Vagina (tissue), 2 donors: ENCODE results near the gene MTHFD1L.

ENCODE experiments used
- CTCF ChIP-seq, 3 experiments: fragments of 450-650 bp in 2 of 3; fragments of 200-600 bp in 1 of 3; sonication (generic) in 1 of 3; IDR thresholded peaks; one replicate each; pipeline ENCODE4 v1.5.1; 2017 to 2019; ENCODE audit warnings: antibody characterized with exemption in 3 of 3, mild to moderate bottlenecking in 2 of 3, moderate library complexity in 2 of 3
- POLR2AphosphoS5 ChIP-seq, 2 donors: sonication (generic); formaldehyde crosslinking; IDR thresholded peaks; one replicate each; pipeline ENCODE4 v1.9.0; 2017; ENCODE audit warnings: antibody characterized with exemption in 2 of 2, mild to moderate bottlenecking in 2 of 2, low read depth in 1 of 2; ENCODE audit not compliant: insufficient read depth in 1 of 2

GRCh38 chr6:150863213-150863928 is 2.1 kb upstream of the MTHFD1L start:
- TF ChIP-seq CTCF (IDR thresholded peaks at IDR 0.05) (no peak), POLR2AphosphoS5 (IDR thresholded peaks at IDR 0.05; ENCODE audit: insufficient read depth in 1 of 2, low read depth in 1 of 2) (no peak)
